B cell (primary cell): ENCODE data around the gene LDLRAD3. TPM values are rescaled to one million over a fixed set of nuclear protein-coding genes. Genes with fewer than 3 reads are reported as not detected.

Experiments used
- ATAC-seq: fragments of 200-7000 bp; cut with Tn5 transposase; one replicate; pipeline ENCODE4 v1.10.0; 2021; ENCODE audit warnings: low read depth, mild to moderate bottlenecking, moderate number of reproducible peaks, moderate library complexity
- CTCF ChIA-PET: fragments of 350-600 bp; sonication (Branson Sonifier 250); formaldehyde crosslinking; loops from one replicate; lab custom pipeline; 2021; ENCODE audit warnings: antibody characterized with exemption, inconsistent platforms; lab: Charles Lee
- POLR2A ChIA-PET: fragments of 350-600 bp; sonication (Branson Sonifier 250); formaldehyde crosslinking; loops from one replicate; lab custom pipeline; 2021; ENCODE audit warnings: antibody characterized with exemption; lab: Charles Lee
- DNase-seq: peaks from one replicate; pipeline ENCODE4 v3.0.0; 2013
- H2AFZ ChIP-seq: 2 replicates; pipeline ENCODE4 v1.6.1; 2012; ENCODE audit warnings: mild to moderate bottlenecking, low read depth, low read length; ENCODE audit not compliant: insufficient read depth, poor library complexity, severe bottlenecking
- H3K27ac ChIP-seq, 2 donors: 1 replicate in 1 of 2; 2 replicates in 1 of 2; pipeline ENCODE4 v1.5.1; 2012 to 2013; ENCODE audit warnings: low read length in 2 of 2, mild to moderate bottlenecking in 2 of 2, moderate library complexity in 1 of 2
- H3K27me3 ChIP-seq, 4 experiments: fragments of 200-600 bp in 1 of 4; sonication (generic) in 1 of 4; replicated peaks in 1 of 4; 1 replicate in 2 of 4; 2 replicates in 2 of 4; pipeline versions ENCODE4 v1.6.1 to v1.7.0; 2013 to 2016; ENCODE audit warnings: low read length in 3 of 4, mild to moderate bottlenecking in 2 of 4, mixed read lengths in 1 of 4, moderate library complexity in 1 of 4; ENCODE audit not compliant: insufficient read depth in 4 of 4, control insufficient read depth in 3 of 4; ENCODE audit errors: control extremely low read depth in 1 of 4
- H3K36me3 ChIP-seq, 2 experiments: replicated peaks in 1 of 2; 1 replicate in 1 of 2; 2 replicates in 1 of 2; pipeline versions ENCODE4 v1.6.1 to v1.7.1; 2013; ENCODE audit warnings: low read length in 1 of 2; ENCODE audit not compliant: insufficient read depth in 2 of 2, control insufficient read depth in 1 of 2; ENCODE audit errors: control extremely low read depth in 1 of 2, extremely low read depth in 1 of 2
- H3K4me1 ChIP-seq, 2 donors: fragments of 200-600 bp in 1 of 2; sonication (generic) in 1 of 2; 1 replicate in 1 of 2; 2 replicates in 1 of 2; pipeline versions ENCODE4 v1.5.1 to v1.6.1; 2013 to 2017; ENCODE audit warnings: low read length in 2 of 2; ENCODE audit not compliant: control insufficient read depth in 2 of 2, insufficient read depth in 2 of 2
- H3K4me2 ChIP-seq: replicated peaks from 2 replicates; pipeline ENCODE3; 2012; ENCODE audit warnings: mild to moderate bottlenecking, low read depth, low read length; ENCODE audit not compliant: poor library complexity, severe bottlenecking
- H3K4me3 ChIP-seq, 5 experiments: fragments of 200-600 bp in 1 of 5; sonication (generic) in 1 of 5; 1 replicate in 3 of 5; 2 replicates in 2 of 5; pipeline versions ENCODE4 v1.5.1 to v1.7.0; 2011 to 2016; ENCODE audit warnings: low read length in 4 of 5, mild to moderate bottlenecking in 4 of 5, low read depth in 2 of 5, control low read depth in 1 of 5, moderate library complexity in 1 of 5; ENCODE audit not compliant: insufficient read depth in 1 of 5; ENCODE audit errors: control extremely low read depth in 1 of 5, extremely low read depth in 1 of 5
- H3K79me2 ChIP-seq: fragments of 200-600 bp; sonication (generic); one replicate; pipeline ENCODE4 v1.6.0; 2016; ENCODE audit warnings: low read length; ENCODE audit not compliant: control insufficient read depth, insufficient read depth
- H3K9ac ChIP-seq: fragments of 200-600 bp; sonication (generic); 2 replicates; pipeline ENCODE4 v1.6.1; 2017; ENCODE audit warnings: mild to moderate bottlenecking, low read length, moderate library complexity
- H3K9me3 ChIP-seq, 3 donors: one replicate each; pipeline versions ENCODE4 v1.6.1 to v1.7.1; 2013; ENCODE audit warnings: low read length in 2 of 3; ENCODE audit not compliant: control insufficient read depth in 2 of 3, insufficient read depth in 1 of 3; ENCODE audit errors: control extremely low read depth in 1 of 3
- H4K20me1 ChIP-seq: 2 replicates; pipeline ENCODE4 v1.6.0; 2012; ENCODE audit warnings: mild to moderate bottlenecking, low read length; ENCODE audit not compliant: insufficient read depth, control insufficient read depth, poor library complexity, severe bottlenecking
- H3K27ac Mint-ChIP-seq: one replicate; pipeline ENCODE4 v1.8.0; 2021; ENCODE audit warnings: mixed read lengths
- H3K27me3 Mint-ChIP-seq: one replicate; pipeline ENCODE4 v1.8.0; 2021; ENCODE audit warnings: mixed read lengths
- H3K4me1 Mint-ChIP-seq: one replicate; pipeline ENCODE4 v1.8.0; 2021; ENCODE audit warnings: mixed read lengths
- H3K4me3 Mint-ChIP-seq: one replicate; pipeline ENCODE4 v1.8.0; 2021; ENCODE audit warnings: mixed read lengths
- H3K9me3 Mint-ChIP-seq: one replicate; pipeline ENCODE4 v1.8.0; 2022; ENCODE audit warnings: mixed read lengths; ENCODE audit not compliant: insufficient read depth
- EZH2 ChIP-seq: IDR thresholded peaks from 2 replicates; pipeline ENCODE4 v1.6.1; 2012; ENCODE audit warnings: borderline replicate concordance, low read depth, mild to moderate bottlenecking, moderate library complexity, low read length; ENCODE audit not compliant: insufficient read depth, poor library complexity, severe bottlenecking
- WGBS: methylation state at CpG from one replicate; pipeline ENCODE4 v1.1.5; 2013; ENCODE audit warnings: missing lambda C conversion rate; ENCODE audit not compliant: insufficient coverage; 5-methylcytosine and 5-hydroxymethylcytosine counted together
- intact Hi-C: fragments of 100-400 bp; cut with micrococcal nuclease; formaldehyde crosslinking; loops from one replicate; pipeline ENCODE4 v1.10.0; 2022
- polyA plus RNA-seq: library from polyadenylated mRNA; depleted of rRNA; stranded (reverse); fragments of >200 nt; gene quantifications from 2 replicates; pipeline ENCODE4 v1.2.3, GENCODE V29; 2012
- total RNA-seq, 2 donors: library from RNA; stranded (reverse); fragments of 120-200 nt in 1 of 2; gene quantifications; 1 replicate in 1 of 2; 2 replicates in 1 of 2; pipeline versions ENCODE4 v1.2.3 to v1.2.4, GENCODE V29; 2013 to 2022
- TF ChIP-seq, protein P1 (sequence below): fragments of 200-600 bp; IDR thresholded peaks from one replicate; pipeline ENCODE4 v1.8.0; 2022; ENCODE audit warnings: antibody characterized with exemption, mild to moderate bottlenecking

LDLRAD3 gene
- total and polyA plus RNA-seq, 2 donors (not counting 1 experiment from before 2014, with no cell fraction given) = 0.01 TPM; not detected in 1

- WGBS = 92% methylated on average over 3 of the region's 6 CpGs
- intact Hi-C loops = no loop called here
- Histone ChIP-seq H3K79me2 (no peaks in the 10 kb centered on the region), H3K9me3 (no peaks in the 10 kb centered on the region), H3K4me3 (no peak overlapping the region), H2AFZ (no peak overlapping the region), H3K9ac (no peak overlapping the region), H3K4me2 (no peak overlapping the region), H3K4me1 (no peaks in the 10 kb centered on the region), H3K27ac (no peak overlapping the region), H3K27me3 (no peaks in the 10 kb centered on the region), H3K36me3 (no peaks in the 10 kb centered on the region), H4K20me1 (no peaks in the 10 kb centered on the region)
- ChIA-PET CTCF (no interaction called here), POLR2A (no interaction called here)
- Mint-ChIP-seq H3K27me3 (peaks cover 17% of the 10 kb centered on the region), H3K9me3 (no peaks in the 10 kb centered on the region), H3K4me3 (no peak overlapping the region), H3K4me1 (no peaks in the 10 kb centered on the region), H3K27ac (no peak overlapping the region)
- no peak for ATAC-seq
- TF ChIP-seq, protein P1, sequence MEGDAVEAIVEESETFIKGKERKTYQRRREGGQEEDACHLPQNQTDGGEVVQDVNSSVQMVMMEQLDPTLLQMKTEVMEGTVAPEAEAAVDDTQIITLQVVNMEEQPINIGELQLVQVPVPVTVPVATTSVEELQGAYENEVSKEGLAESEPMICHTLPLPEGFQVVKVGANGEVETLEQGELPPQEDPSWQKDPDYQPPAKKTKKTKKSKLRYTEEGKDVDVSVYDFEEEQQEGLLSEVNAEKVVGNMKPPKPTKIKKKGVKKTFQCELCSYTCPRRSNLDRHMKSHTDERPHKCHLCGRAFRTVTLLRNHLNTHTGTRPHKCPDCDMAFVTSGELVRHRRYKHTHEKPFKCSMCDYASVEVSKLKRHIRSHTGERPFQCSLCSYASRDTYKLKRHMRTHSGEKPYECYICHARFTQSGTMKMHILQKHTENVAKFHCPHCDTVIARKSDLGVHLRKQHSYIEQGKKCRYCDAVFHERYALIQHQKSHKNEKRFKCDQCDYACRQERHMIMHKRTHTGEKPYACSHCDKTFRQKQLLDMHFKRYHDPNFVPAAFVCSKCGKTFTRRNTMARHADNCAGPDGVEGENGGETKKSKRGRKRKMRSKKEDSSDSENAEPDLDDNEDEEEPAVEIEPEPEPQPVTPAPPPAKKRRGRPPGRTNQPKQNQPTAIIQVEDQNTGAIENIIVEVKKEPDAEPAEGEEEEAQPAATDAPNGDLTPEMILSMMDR = no peak
- TF ChIP-seq EZH2 = no peak
- DNase-seq = no peak
Observed at GRCh38 chr11:35998634-35999033, 54.8 kb downstream of the LDLRAD3 start.

DNA sequence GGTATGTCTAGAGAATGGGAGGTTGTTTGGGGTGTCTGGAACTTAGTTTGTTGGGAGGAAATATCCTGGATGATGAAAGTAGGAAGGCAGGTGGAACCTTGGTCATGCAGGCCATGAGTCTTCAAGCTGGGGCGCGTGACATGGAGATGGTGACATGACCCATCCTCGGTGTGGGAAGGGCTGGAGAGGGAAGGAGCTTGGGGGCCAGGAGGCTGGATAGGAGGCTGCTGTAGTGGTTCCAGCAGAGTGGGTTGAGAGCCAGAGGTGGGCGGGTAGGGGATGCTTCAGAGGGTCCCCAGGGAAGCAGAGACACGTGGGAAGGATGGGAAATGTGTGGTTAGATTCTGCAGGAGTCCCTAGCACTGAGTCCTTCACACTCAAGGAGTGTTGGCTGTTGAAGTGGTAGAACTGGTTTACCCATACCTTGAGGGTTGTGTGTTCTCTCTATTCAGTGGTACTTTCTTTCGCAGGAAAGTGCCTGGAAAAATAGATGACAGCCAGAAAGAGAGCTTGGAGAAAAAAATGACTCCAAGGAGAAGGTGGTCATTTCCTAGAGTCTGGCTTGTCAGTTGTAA, 56.8 kb downstream of the LDLRAD3 start:
- WGBS = 81% methylated on average over 6 of the region's 6 CpGs
- no peaks in the 10 kb centered on the region for H4K20me1 ChIP-seq
- Mint-ChIP-seq H3K9me3 (peaks cover 5% of the 10 kb centered on the region), H3K27ac (no peak overlapping the region), H3K4me3 (no peak overlapping the region), H3K4me1 (no peaks in the 10 kb centered on the region), H3K27me3 (peaks cover 14% of the 10 kb centered on the region)
- H3K9ac ChIP-seq = no peak overlapping the region
- ChIA-PET CTCF (no interaction called here), POLR2A (no interaction called here)
- intact Hi-C loops = no loop called here
- H3K4me2 ChIP-seq = no peak overlapping the region
- peaks cover 0 to 8% (median 3%) of the 10 kb centered on the region in 3 donors for H3K9me3 ChIP-seq
- no peak overlapping the region for H3K4me3 ChIP-seq
- DNase-seq (no peak), ATAC-seq (no peak)
- H3K36me3 ChIP-seq = no peaks in the 10 kb centered on the region
- H2AFZ ChIP-seq = no peak overlapping the region
- TF ChIP-seq EZH2 = no peak
- TF ChIP-seq, protein P1 = no peak
- H3K27me3 ChIP-seq = no peaks in the 10 kb centered on the region
- no peaks in the 10 kb centered on the region for H3K4me1 ChIP-seq
- no peaks in the 10 kb centered on the region for H3K79me2 ChIP-seq
- no peak overlapping the region for H3K27ac ChIP-seq
